Middle frontal gyrus (tissue), 1 donor: ENCODE data around the gene SYNPO.

Experiments
- DNase-seq: peaks from one replicate; pipeline ENCODE4 v3.0.0-alpha.2; 2015; ENCODE audit warnings: low spot score; ENCODE audit errors: extremely low spot score

The SYNPO gene

GRCh38 chr5:150689120-150689519 lies 48.7 kb downstream of the SYNPO start:
- no peak for DNase-seq

GRCh38 chr5:150690760-150691159 lies 50.3 kb downstream of the SYNPO start:
- DNase-seq, result no peak

- DNase-seq, result no peak
Measured at GRCh38 chr5:150692276-150692675, 51.8 kb downstream of the SYNPO start.

GRCh38 chr5:150694612-150695011 lies 54.2 kb downstream of the SYNPO start:
- no peak for DNase-seq

GRCh38 chr5:150700246-150700593 lies 59.8 kb downstream of the SYNPO start:
- no peak for DNase-seq

- peak; percentile 77 for DNase-seq
Measured at GRCh38 chr5:150700594-150701377, 60.3 kb downstream of the SYNPO start, which contains the start of gene RBM22. Gene RBM22, minus strand, starts transcription at chr5:150701062. Its CDS starts 77 bp downstream, at chr5:150700985.

GRCh38 chr5:150703762-150704161 lies 63.3 kb downstream of the SYNPO start:
- no peak for DNase-seq

GRCh38 chr5:150706776-150707390 lies 66.4 kb downstream of the SYNPO start:
- no peak for DNase-seq
